Stimulated activated CD8-positive, alpha-beta memory T cell treated with anti-CD3 and anti-CD28 coated beads, Interleukin-12 subunit alpha, Interleukin-12 subunit beta, amount 100 ng/mL, for 24 hours (primary cell): ENCODE results near the gene TACC3.

ENCODE experiments used
- DNase-seq: peaks from one replicate; pipeline ENCODE4 v3.0.0-alpha.2; 2020; ENCODE audit errors: extremely low read depth

TACC3 gene

GRCh38 chr4:1760521-1761071, 39.3 kb downstream of the TACC3 start:
- DNase-seq, result no peak

- DNase-seq, result no peak
Measured at GRCh38 chr4:1761130-1761689, 39.9 kb downstream of the TACC3 start.

GRCh38 chr4:1762264-1763010, 41.1 kb downstream of the TACC3 start:
- DNase-seq, result no peak

- DNase-seq, result no peak
Measured at GRCh38 chr4:1763070-1763549, 41.8 kb downstream of the TACC3 start.

GRCh38 chr4:1763550-1764080, 42.3 kb downstream of the TACC3 start:
- no peak for DNase-seq

GRCh38 chr4:1764670-1765069, 43.3 kb downstream of the TACC3 start:
- no peak for DNase-seq

GRCh38 chr4:1765409-1766072, 44.2 kb downstream of the TACC3 start:
- no peak for DNase-seq

- DNase-seq, result no peak
Measured at GRCh38 chr4:1766106-1767060, 45.1 kb downstream of the TACC3 start.

GRCh38 chr4:1767061-1767769, 45.9 kb downstream of the TACC3 start:
- no peak for DNase-seq

GRCh38 chr4:1767770-1768366, 46.5 kb downstream of the TACC3 start:
- DNase-seq, result no peak

- DNase-seq, result no peak
Measured at GRCh38 chr4:1768367-1769034, 47.2 kb downstream of the TACC3 start.

GRCh38 chr4:1769692-1770091, 48.4 kb downstream of the TACC3 start:
- no peak for DNase-seq

GRCh38 chr4:1770245-1770644, 48.9 kb downstream of the TACC3 start:
- no peak for DNase-seq

- no peak for DNase-seq
Measured at GRCh38 chr4:1770791-1771231, 49.5 kb downstream of the TACC3 start.

GRCh38 chr4:1771555-1772305, 50.4 kb downstream of the TACC3 start:
- no peak for DNase-seq

GRCh38 chr4:1772853-1773538, 51.7 kb downstream of the TACC3 start:
- no peak for DNase-seq

- no peak for DNase-seq
Measured at GRCh38 chr4:1773754-1774153, 52.4 kb downstream of the TACC3 start.
